Hindlimb muscle (tissue), 1 donor: ENCODE results near the gene MAFB. TPM values are rescaled to one million over a fixed set of nuclear protein-coding genes. Genes with fewer than 3 reads are reported as not detected.
"Not testable (repeated sequence)": the region's sequence is repeated elsewhere in the genome, so short reads cannot be mapped to it uniquely, and the experiment has no call there.

Experiments
- DNase-seq: peaks from one replicate; pipeline ENCODE4 v3.0.0-alpha.2; 2013
- polyA plus RNA-seq: library from polyadenylated mRNA; unstranded; fragments of 120-200 nt; gene quantifications from one replicate; pipeline ENCODE4 v1.2.1, GENCODE V29; 2013; ENCODE audit not compliant: insufficient read length

Gene MAFB
- polyA plus RNA-seq, result 13.4 TPM

- peak; percentile 95 for DNase-seq
Observed at GRCh38 chr20:40689100-40689942, at the start of gene MAFB. Gene MAFB (minus strand): TSS chr20:40689236. CDS start chr20:40688850, 386 bp downstream.

- DNase-seq, result not testable (repeated sequence)
Observed at GRCh38 chr20:40736468-40736867, 47.4 kb upstream of the MAFB start.

- DNase-seq, result no peak
Observed at GRCh38 chr20:40728996-40729395, 40.0 kb upstream of the MAFB start.

GRCh38 chr20:40728470-40728869, 39.4 kb upstream of the MAFB start:
- no peak for DNase-seq

- DNase-seq, result no peak
Observed at GRCh38 chr20:40727960-40728359, 38.9 kb upstream of the MAFB start.

- DNase-seq, result no peak
Observed at GRCh38 chr20:40726776-40727175, 37.7 kb upstream of the MAFB start.

GRCh38 chr20:40724566-40724965, 35.5 kb upstream of the MAFB start:
- no peak for DNase-seq

- no peak for DNase-seq
Observed at GRCh38 chr20:40720826-40721225, 31.8 kb upstream of the MAFB start.

- no peak for DNase-seq
Observed at GRCh38 chr20:40720099-40720498, 31.1 kb upstream of the MAFB start.

GRCh38 chr20:40718982-40719729, 30.1 kb upstream of the MAFB start:
- DNase-seq, result no peak

- DNase-seq, result no peak
Observed at GRCh38 chr20:40718214-40718977, 29.4 kb upstream of the MAFB start.

- no peak for DNase-seq
Observed at GRCh38 chr20:40717343-40717865, 28.4 kb upstream of the MAFB start.

- DNase-seq, result no peak
Observed at GRCh38 chr20:40715491-40715890, 26.5 kb upstream of the MAFB start.

- no peak for DNase-seq
Observed at GRCh38 chr20:40714916-40715315, 25.9 kb upstream of the MAFB start.

GRCh38 chr20:40714109-40714508, 25.1 kb upstream of the MAFB start:
- DNase-seq, result no peak

- no peak for DNase-seq
Observed at GRCh38 chr20:40713508-40713907, 24.5 kb upstream of the MAFB start.

GRCh38 chr20:40711079-40711478, 22.0 kb upstream of the MAFB start:
- no peak for DNase-seq

GRCh38 chr20:40710603-40711002, 21.6 kb upstream of the MAFB start:
- DNase-seq, result no peak

GRCh38 chr20:40706977-40707582, 18.0 kb upstream of the MAFB start:
- no peak for DNase-seq

GRCh38 chr20:40705413-40705812, 16.4 kb upstream of the MAFB start:
- DNase-seq, result no peak

- DNase-seq, result no peak
Observed at GRCh38 chr20:40704828-40705227, 15.8 kb upstream of the MAFB start.

GRCh38 chr20:40703975-40704530, 15.0 kb upstream of the MAFB start:
- no peak for DNase-seq
